HG03571 (cell line): ENCODE measurements around the gene LENG9.

Experiments used
- ATAC-seq: cut with Tn5 transposase; IDR thresholded peaks from one replicate; pipeline ENCODE4 v1.9.1; 2021; ENCODE audit not compliant: unreplicated experiment

LENG9 gene

DNA sequence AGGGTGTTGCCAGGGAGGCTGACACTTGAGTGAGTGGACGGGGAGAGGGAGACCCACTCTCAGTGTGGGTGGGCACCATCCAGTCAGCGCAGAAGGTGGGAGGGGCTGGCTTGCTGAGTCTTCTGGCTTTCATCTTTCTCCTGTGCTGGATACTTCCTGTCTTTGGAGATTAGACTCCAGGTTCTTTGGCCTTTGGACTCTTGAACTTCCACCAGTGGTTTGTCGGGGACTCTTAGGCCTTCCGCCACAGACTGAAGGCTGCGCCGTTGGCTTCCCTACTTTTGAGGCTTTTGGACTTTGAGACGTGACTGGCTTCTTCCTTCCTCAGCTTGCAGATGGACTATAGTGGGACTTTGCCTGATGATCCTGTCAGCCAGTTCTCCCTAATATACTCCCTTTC is 18.8 kb downstream of the LENG9 start:
- ATAC-seq = no peak

DNA sequence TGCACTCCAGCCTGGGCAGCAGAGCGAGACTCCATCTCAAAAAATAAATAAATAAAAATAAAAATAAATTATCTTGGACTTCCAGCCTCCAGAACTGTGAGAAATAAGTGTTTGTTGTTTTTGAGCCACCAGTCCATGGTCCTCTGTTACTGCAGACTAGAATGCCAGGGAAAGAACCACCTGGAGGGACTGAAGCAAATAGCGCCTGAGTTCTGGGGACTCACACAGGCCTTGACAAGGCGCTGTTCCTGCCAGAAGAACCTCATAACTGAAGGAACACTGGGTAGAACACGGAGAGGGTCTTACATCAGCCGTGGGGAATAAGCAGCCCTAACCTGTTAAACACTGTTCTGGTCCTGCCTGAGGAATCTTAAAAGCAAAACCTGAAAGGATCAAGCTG is 22.9 kb downstream of the LENG9 start:
- no peak for ATAC-seq

DNA sequence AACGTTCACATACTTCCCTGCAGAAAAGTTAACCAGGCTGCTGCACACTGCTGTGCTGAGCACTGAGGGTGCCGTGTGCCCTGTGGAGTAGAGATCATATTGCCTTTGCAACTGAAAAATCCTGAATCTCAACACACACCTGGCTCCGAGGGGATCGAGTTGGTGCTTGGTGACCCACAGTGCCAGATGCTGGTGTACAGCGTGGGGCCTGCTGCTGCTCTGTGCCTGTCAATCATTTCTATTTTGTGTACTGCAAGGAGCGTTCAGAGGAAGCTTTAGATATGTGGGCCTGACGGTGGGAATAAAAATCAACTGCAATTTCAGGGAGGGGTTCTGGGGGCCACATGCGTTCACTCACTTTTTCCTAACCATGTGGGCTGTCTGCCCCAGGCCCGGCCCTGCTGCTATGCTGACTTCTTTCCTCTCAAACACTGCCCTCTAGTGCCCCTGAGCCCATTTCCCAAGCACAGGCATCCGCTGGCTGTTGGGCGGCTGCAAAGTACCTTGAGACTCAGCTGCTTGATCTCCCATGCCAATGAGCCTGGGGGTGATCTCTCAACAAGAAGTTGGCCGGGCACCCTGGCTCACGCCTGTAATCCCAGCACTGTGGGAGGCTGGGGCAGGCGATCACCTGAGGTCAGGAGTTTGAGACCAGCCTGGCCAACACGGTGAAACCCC is 24.3 kb downstream of the LENG9 start:
- no peak for ATAC-seq

DNA sequence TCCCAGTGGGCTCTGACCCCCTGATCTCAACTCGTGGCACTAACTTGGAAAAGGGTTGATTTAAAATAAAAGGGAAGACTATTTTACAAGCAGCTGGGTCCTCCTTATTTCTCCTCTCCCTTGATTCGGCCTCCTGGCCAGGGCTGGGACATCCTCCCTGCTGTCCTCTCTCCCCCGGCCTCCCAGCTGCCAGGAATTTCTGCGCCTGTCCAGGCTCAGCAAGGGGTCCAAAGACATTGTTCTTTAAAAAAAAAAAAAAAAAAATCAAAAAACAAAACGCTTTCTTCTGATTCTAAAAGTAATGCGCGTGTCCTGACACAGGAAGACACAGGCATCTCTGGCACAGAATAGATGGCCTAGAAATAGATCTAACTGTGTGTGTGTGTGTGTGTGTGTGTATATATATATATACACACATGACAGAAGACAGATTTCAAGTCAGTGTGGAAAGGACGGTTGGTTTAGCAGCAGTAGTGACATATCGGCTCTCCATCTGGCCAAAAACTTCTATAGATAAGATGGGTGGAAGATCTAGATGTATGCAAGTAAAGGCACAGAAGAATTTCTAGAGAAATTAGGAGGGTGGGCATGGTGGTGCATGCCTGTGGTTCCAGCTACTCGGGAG is 26.8 kb downstream of the LENG9 start:
- no peak for ATAC-seq

DNA sequence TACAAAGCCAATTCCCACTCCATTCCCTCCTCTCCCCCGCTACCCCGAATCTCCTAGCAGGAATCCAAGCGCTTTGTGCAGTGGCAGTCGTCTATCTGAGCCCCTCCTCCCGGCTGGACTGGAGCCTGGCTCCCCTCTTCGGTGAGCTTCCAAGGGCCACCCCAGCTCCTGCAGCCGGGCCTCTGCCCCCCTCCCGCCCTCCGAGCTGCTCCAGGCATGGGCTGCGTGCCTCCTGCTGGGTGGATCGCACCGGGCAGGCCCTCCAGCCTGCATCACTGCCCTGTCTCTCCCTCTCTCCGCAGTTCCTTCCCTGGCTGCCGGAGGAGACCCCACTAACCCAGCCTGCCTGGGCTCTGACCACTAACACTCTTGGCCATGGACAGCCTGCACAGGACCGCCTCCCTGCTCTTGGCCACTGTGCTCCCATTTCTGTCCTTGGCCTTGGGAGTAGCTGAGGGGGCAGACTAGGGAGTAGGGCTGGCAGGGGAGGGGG is 27.5 kb downstream of the LENG9 start:
- no peak for ATAC-seq

DNA sequence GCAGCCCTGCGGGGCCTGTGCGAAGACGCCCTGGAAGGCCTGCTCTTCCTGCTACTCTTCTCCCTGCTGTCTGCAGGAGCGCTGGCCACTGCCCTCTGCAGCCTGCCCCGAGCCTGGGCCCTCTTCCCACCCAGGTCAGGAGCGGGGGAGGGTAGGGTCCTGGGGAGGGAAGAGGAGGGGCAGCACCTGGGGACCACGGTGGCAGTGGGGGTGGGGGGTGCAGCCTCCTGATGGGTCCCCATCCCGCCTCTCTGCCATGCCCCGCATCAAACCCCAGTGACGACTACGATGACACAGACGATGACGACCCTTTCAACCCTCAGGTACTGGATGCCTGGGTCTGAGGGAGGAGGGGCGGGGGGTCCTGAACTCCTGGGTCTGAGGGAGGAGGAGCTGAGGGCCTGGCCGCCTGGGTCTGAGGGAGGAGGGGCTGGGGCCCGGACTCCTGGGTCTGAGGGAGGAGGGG is 28.0 kb downstream of the LENG9 start:
- no peak for ATAC-seq

DNA sequence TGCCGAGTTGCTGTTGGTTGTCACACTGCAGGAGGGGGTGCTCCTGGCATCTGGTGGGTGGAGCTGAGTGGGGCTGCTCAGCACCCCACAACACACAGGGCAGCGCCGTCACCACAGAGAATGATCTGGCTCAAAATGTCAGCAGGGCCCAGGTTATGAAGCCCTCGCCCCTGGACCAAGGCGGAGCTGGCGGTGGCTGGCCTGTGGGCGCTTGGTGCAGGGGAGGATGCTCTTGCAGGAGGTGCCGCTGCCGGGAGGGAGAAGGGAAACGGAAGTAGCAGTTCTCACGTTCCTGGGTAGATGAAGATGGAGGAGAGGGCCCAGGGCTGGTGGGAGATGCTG is 28.7 kb downstream of the LENG9 start:
- no peak for ATAC-seq

DNA sequence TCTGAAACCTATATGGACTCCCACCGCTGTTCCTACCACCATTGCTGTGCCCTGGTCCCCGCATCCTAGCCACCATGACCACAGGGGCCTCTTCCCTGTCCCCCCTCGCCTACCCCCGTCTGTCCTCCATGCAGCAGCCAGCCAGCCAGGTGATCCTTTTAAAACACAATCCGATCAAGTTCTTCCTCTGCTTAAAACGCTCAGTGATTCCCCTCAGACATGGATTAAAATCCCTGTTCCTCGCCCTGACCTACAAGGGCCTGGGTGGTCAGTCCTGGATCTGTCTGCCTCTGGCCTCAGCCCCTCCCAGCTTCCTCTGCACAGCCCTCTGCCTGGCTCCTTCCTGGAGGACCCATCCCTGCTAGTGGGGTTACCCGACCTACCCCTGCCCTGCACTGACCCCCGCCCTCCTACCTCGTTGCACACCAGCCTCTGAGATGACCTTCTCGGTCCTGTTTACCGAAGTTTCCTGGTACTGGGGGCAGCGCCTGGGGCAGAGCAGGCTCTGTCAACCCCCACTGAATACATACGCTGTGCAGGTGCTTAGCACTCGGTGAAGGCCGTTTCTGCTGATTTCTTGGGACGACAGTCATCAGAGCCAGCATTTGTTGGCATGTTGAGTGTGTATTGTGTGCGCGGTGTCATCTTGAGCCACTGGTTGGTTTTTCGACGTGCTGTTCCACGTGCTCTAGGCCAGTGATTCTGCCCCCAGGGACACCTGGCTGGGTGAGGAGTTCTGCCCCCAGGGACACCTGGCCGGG is 29.3 kb downstream of the LENG9 start:
- no peak for ATAC-seq

DNA sequence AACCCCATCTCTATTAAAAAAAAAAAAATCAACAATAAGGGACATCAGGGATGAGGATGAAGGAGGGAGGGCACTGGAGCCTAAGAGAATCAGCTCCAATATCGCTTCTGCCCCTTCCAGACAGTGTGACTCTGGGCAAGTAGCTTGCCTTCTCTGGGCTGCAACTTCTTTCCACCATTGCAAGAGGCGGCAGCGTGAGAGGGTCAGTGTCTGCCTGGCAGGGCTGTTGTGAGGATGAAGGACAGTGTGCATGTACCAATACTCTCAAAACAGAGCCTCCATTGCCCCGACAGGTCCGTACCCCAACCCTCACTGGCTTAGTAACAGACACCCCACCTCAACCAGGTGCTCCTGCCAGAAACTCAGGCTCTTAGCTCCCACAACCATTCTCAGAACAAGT is 29.9 kb downstream of the LENG9 start:
- ATAC-seq = no peak

DNA sequence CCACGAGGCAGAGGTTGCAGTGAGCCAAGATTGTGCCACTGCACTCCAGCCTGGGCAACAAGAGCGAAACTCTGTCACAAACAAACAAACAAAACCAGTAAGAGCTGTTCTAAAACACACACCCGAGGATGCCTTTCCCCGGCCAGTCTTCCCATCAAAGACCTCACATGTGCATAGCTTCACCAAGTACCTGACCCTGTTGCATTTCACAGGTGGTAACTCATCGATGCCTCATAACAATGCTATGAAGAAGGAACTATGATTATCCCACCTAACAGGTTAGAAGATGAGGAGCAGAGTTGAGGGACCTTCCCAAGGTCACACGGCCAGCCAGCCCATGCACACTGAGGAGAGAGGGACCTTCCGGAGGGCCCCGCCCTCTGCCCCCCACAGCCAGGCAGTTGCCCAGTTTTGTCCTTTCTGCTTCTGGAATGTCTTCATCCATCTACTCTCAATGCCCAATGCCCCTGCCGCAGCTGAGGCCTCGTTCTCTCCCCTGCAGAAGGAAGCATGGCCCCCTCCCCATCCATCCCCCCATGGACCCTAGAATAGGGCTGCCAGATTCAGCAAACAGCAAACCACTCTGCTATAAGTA is 31.3 kb downstream of the LENG9 start:
- ATAC-seq = no peak

DNA sequence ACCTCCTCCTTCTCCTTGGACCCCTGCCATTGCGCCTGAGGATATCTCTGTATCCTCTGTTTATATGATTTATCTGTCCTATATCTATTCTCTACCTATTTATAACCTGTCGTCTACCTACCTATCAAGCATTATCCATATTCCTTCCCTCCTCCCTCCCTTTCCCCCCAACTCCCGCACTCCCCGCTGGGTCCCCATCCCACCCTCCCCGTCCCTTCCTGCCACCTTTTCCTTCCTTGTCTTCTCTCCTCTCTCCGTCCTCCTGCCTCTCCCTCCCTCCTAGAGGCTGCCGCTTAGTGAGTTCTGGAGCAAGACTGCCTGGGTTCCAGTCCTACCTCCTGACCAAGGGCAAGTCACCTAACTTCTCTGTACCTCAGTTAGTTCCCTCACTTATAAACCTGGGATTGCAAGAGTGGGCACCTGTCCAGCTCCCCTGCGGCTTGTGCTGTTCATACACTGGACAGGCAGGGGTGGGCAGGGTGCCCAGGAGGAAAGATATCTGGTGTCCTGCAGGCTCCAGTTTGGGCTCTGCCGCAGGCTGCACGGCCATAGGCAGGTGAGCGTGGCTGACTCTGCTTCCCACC is 32.2 kb downstream of the LENG9 start:
- no peak for ATAC-seq

DNA sequence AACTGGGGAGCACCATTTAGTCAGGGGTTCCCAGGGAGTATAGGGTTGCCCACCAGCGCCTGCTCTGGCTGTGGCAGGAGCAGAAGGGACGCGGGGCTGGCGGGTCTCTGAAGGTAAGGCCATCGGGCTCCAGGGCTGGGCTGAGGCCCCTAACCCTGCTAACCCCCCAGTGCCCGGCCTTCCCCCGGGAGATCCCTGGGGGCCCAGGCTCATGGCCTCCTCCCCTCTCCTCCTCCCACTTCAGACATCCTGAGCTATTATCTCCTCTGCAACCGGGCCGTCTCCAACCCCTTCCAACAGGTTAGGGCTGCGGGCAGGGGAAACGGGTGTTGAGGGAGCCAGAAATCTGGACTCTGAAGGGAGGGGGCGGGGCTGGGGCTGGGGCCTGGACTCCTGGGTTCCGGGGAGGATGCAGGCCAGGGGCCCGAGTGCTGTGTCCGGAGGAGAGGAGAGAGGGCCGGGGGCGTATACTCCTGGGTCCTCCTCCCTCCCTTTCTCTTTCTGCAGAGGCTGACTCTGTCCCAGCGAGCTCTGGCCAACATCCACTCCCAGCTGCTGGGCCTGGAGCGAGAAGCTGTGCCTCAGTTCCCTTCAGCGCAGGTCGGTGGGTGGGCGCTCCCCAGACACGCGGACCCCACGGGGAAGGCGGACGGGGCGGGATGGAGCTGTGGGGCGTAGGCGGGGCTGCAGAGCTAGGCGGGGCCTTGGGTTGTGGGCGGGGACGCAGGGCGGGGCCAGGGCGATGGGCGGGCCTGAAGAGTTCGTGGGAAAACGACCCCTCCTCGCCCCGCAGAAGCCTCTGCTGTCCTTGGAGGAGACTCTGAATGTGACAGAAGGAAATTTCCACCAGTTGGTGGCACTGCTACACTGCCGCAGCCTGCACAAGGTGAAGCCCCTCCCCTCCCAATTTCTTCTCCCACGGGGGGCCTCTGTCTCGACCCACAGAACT is 33.0 kb downstream of the LENG9 start:
- no peak for ATAC-seq

DNA sequence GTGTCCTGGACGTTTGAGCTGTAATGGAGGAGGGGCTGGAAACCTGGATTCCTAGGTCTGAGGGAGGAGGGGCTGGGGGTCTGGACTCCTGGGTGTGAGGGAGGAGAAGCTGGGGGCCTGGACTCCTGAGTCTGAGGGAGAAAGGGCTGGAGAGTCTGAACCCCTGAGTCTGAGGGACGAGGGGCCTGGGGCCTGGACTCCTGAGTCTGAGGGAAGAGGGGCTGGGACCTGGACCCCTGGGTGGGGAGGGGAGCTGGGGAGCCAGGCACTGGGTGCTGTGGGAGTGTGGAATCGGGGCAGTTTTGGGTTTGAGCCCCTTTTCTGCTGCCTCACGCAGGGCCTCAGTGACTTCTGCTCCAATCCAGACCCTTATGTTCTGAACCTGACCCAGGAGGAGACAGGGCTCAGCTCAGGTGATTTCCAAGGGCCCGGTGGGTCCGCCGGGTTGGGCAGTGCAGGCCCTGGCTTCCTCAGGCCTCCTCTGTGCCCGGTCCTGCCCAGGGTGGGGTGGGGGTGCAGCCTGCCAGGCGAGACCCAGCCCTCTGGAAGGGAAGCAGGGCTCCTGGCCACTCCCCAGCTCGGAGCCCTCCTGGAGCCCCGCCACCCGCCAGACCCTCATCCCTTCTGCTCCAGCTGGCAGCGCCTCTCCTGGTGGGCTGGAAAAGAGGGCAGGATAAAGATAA is 33.9 kb downstream of the LENG9 start:
- ATAC-seq = no peak

DNA sequence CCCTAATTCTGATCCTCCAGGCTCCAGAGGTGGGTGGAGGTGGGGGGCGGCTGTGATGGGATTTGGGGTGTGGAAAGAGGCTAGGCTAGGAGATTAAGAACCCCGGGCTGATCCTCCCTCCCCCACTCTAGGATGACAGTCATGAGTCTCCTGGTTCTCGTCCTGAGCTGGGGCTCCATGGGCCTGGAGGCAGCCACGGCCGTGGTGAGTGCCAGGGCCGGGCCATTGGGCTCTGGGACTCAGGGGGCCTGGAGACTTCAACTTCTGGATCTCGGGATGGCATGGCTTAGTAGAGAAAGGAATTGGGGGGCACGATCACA is 34.4 kb downstream of the LENG9 start:
- no peak for ATAC-seq

DNA sequence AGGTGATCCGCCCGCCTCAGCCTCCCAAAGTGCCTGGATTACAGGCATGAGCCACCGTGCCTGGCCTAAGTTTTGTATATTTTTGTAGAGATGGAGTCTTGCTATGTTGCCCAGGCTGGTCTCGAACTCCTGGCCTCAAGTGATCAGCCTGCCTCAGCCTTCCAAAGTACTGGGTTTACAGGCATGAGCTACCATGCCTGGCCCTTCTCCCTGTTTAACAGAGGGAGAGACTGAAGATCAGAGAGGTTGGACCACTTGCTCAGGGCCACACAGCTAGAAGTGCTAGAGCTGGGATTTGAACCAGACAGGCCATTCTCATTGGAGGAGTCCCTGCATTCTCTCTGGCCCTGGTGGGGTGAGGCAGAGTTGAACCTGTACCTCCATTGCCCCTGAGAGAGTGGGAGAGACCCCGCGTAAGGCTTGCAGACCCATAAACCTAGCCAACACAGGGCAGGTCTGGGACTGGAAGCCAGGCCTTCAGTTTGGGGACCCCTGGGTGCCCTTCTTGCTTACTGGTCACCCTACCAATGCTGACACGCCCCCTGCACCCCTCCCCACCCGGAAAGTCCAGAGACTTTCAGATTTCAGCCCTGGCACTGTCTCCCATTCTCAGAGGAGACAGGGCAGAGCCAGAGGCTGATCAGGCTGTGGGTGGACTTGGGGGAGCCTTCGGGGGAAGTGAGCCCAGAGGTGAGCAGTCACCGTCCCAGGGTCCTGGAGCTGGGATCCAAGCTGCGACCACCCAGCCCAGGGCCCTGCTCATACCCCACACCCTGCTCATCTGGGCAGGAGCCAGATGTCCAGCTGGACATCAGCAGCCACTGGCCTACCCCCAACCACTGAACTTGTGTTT is 35.0 kb downstream of the LENG9 start:
- ATAC-seq = no peak

DNA sequence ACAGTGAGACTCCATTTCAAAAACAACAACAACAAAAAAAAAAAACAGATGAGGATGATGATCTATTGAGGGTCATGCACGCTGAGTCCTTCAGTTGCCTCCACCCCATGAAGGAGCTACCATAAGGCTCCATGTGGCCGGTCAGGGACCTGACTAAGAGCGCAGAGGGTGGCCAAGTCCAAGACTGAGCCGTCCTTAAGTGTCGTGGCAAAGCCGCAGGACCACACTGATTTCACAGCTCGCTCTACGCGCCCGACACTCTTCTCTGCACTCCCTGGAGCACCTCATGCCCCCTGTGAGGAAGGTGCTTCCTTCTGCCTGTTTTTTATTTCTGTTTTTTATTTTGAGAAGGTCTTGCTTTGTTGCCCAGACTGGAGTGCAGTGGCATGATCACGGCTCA is 36.0 kb downstream of the LENG9 start:
- no peak for ATAC-seq

DNA sequence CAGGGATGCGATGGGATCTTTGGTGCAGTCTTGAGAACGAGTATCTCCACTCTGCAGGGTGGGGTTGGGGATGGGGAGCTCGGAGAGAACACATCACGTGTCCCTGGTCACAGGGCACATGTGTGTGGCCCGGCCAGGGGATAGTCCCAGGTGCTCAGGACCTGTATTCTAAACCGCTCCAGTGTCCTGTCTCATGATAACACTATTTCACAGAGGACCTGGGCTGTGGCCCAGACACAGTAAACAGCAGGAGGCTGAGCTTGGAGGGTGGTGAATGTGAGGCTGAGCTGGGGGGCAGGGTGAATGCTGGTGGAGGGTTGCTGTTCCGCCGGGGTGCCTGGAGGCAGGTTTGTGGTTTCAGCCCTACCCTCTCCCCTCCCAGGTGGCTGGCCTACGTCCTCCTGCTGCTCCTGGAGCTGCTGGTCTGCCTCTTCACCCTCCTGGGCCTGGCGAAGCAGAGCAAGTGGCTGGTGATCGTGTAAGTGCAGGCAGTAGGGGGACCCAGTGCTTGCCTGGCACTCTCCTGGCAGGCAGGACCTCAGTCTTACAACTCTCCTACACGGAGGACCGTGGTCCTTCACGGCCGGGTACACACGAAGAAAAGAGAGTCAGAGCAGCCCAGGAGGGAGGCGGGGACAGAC is 37.2 kb downstream of the LENG9 start:
- ATAC-seq = no peak

DNA sequence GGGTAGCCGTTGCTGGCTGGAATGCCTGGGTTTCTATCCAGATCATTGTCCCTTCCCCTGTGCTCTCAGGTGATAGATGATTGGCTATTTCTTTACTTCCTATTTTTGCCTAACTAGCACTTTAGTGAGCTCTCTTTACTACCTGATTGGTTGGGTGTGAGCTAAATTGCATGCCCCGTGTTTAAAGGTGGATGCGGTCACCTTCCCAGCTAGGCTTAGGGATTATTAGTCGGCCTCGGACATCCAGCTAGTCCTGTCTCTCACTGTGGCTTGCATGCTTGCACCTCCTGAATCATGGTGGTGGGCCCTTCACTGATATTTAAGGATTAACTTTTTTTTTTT is 38.2 kb downstream of the LENG9 start:
- no peak for ATAC-seq
